Smooth muscle cell (in vitro differentiated cells): ENCODE results near the gene SHISA4. TPM values are rescaled to one million over a fixed set of nuclear protein-coding genes. Genes with fewer than 3 reads are reported as not detected.
A peak's percentile ranks its signal among the peaks of the same experiment; 100 is the strongest.

ENCODE experiments used
- DNase-seq: peaks from one replicate; lab custom pipeline; 2025; ENCODE audit not compliant: unreplicated experiment; lab: John Stamatoyannopoulos, UW
- H2AFZ ChIP-seq: fragments of 200-600 bp; sonication (generic); 2 replicates; pipeline ENCODE4 v1.6.0; 2016; ENCODE audit warnings: antibody characterized with exemption, low read depth, mild to moderate bottlenecking
- H3F3A ChIP-seq: fragments of 200-600 bp; sonication (generic); 2 replicates; pipeline ENCODE4 v1.6.0; 2017; ENCODE audit warnings: antibody characterized with exemption, low read depth
- H3K27ac ChIP-seq: fragments of 200-600 bp; sonication (generic); 2 replicates; pipeline ENCODE4 v1.5.1; 2016; ENCODE audit warnings: low read depth, mild to moderate bottlenecking
- H3K27me3 ChIP-seq: fragments of 200-600 bp; sonication (generic); 2 replicates; pipeline ENCODE4 v1.6.1; 2016; ENCODE audit warnings: low read depth, mild to moderate bottlenecking
- H3K36me3 ChIP-seq: fragments of 200-600 bp; sonication (generic); 2 replicates; pipeline ENCODE4 v1.5.1; 2016; ENCODE audit warnings: low read depth
- H3K4me1 ChIP-seq: fragments of 200-600 bp; sonication (generic); 2 replicates; pipeline ENCODE4 v1.5.1; 2016; ENCODE audit warnings: low read depth
- H3K4me2 ChIP-seq: fragments of 200-600 bp; sonication (generic); 2 replicates; pipeline ENCODE4 v1.6.0; 2016; ENCODE audit warnings: mild to moderate bottlenecking
- H3K4me3 ChIP-seq: fragments of 200-600 bp; sonication (generic); 2 replicates; pipeline ENCODE4 v1.5.1; 2016; ENCODE audit warnings: mild to moderate bottlenecking
- H3K79me2 ChIP-seq: fragments of 200-600 bp; sonication (generic); 2 replicates; pipeline ENCODE4 v1.6.0; 2016; ENCODE audit warnings: low read depth, mild to moderate bottlenecking
- H3K9ac ChIP-seq: fragments of 200-600 bp; sonication (generic); 2 replicates; pipeline ENCODE4 v1.6.0; 2016; ENCODE audit warnings: low read depth
- H3K9me3 ChIP-seq: fragments of 200-600 bp; sonication (generic); replicated peaks from 2 replicates; pipeline ENCODE4 v1.5.1; 2016; ENCODE audit warnings: low read depth
- H4K20me1 ChIP-seq: fragments of 200-600 bp; sonication (generic); 2 replicates; pipeline ENCODE4 v1.6.0; 2016; ENCODE audit warnings: low read depth
- WGBS: methylation state at CpG from one replicate; pipeline ENCODE4 v1.1.7; 2016; ENCODE audit warnings: low lambda C conversion rate; 5-methylcytosine and 5-hydroxymethylcytosine counted together
- polyA plus RNA-seq: library from polyadenylated mRNA; unstranded; fragments of >200 nt; fragmentation: Nextera tagmentation; extraction: Ambion mirVana; gene quantifications from 2 replicates; pipeline ENCODE4 v1.2.1, GENCODE V29; 2016
- total RNA-seq: library from RNA; depleted of rRNA; stranded (reverse); fragments of >200 nt; gene quantifications from 2 replicates; pipeline ENCODE4 v1.2.3, GENCODE V29; 2014
- TF ChIP-seq, protein P1 (sequence below): fragments of 200-600 bp; sonication (generic); IDR thresholded peaks from 2 replicates; pipeline ENCODE4 v1.5.1; 2017; ENCODE audit warnings: borderline replicate concordance, mild to moderate bottlenecking, antibody characterized with exemption; ENCODE audit not compliant: insufficient read depth, poor library complexity, severe bottlenecking

Gene SHISA4
- total and polyA plus RNA-seq, 2 experiments from 2014 or later: 30.1 to 73.5 TPM

DNA sequence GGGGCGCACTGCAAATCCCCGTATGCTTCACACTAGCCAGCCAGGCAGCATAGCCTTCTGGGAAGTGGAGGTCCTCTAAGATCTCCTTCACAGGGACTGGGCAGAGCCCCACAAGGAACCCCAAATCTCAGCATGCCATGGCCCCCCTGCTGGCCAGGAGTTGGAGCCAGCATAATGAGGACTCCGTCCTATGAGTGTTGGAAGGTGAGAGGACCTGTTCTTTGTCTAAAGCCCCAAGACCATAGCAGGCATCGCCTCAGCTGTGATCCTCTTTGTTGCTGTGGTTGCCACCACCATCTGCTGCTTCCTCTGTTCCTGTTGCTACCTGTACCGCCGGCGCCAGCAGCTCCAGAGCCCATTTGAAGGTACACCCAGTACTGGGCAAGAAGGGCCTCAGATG lies 1.5 kb downstream of the SHISA4 start:
- Histone ChIP-seq H3K36me3 (no peaks in the 10 kb centered on the region), H4K20me1 (no peaks in the 10 kb centered on the region), H2AFZ (no peak overlapping the region), H3K27ac (no peak overlapping the region), H3K27me3 (no peaks in the 10 kb centered on the region), H3K4me1 (peaks cover 8% of the 10 kb centered on the region), H3K4me2 (peak overlapping the region; percentile 98), H3K79me2 (no peaks in the 10 kb centered on the region), H3F3A (no peaks in the 10 kb centered on the region), H3K9ac (no peak overlapping the region), H3K4me3 (no peak overlapping the region), H3K9me3 (no peaks in the 10 kb centered on the region)
- TF ChIP-seq, protein P1, sequence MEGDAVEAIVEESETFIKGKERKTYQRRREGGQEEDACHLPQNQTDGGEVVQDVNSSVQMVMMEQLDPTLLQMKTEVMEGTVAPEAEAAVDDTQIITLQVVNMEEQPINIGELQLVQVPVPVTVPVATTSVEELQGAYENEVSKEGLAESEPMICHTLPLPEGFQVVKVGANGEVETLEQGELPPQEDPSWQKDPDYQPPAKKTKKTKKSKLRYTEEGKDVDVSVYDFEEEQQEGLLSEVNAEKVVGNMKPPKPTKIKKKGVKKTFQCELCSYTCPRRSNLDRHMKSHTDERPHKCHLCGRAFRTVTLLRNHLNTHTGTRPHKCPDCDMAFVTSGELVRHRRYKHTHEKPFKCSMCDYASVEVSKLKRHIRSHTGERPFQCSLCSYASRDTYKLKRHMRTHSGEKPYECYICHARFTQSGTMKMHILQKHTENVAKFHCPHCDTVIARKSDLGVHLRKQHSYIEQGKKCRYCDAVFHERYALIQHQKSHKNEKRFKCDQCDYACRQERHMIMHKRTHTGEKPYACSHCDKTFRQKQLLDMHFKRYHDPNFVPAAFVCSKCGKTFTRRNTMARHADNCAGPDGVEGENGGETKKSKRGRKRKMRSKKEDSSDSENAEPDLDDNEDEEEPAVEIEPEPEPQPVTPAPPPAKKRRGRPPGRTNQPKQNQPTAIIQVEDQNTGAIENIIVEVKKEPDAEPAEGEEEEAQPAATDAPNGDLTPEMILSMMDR: no peak
- 96% methylated on average over 7 of the region's 7 CpGs for WGBS
- DNase-seq: no peak

DNA sequence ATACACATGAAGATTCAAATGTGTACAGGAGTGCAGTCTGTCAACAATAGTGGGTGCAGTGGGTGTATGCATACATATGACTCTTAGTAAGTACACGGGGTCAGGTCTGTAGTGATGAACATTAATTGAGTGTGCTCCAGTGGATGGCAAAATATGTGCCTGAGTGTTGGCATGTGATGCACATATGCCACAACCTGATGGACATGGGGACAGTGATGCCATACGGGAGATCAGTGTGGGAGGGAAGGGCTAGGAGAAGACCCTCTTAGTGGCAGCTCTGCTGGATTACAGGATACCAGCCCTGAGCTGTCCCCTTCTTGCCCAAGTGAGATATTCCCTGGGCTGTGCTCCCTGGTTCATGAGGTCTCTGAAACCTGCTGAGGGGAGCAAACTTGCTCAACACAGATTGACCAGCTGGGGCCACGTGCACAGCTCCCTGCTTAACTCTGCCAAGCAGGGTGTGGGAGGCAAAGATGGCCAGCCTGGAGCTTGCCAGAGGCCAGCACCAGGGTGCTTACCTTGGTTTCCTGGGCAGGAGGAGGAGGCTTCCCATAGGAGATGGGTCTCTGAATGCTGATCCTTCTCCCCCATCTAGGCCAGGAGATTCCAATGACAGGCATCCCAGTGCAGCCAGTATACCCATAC lies 2.2 kb downstream of the SHISA4 start:
- H3K79me2 ChIP-seq: no peaks in the 10 kb centered on the region
- TF ChIP-seq, protein P1: no peak
- no peak overlapping the region for H3K4me3 ChIP-seq
- no peaks in the 10 kb centered on the region for H3K27me3 ChIP-seq
- H3K9ac ChIP-seq: no peak overlapping the region
- no peaks in the 10 kb centered on the region for H4K20me1 ChIP-seq
- H3F3A ChIP-seq: no peaks in the 10 kb centered on the region
- no peak for DNase-seq
- no peaks in the 10 kb centered on the region for H3K9me3 ChIP-seq
- no peak overlapping the region for H3K27ac ChIP-seq
- no peak overlapping the region for H3K4me2 ChIP-seq
- 87% methylated on average over 3 of the region's 3 CpGs for WGBS
- H3K36me3 ChIP-seq: no peaks in the 10 kb centered on the region
- H3K4me1 ChIP-seq: peaks cover 8% of the 10 kb centered on the region
- H2AFZ ChIP-seq: no peak overlapping the region

DNA sequence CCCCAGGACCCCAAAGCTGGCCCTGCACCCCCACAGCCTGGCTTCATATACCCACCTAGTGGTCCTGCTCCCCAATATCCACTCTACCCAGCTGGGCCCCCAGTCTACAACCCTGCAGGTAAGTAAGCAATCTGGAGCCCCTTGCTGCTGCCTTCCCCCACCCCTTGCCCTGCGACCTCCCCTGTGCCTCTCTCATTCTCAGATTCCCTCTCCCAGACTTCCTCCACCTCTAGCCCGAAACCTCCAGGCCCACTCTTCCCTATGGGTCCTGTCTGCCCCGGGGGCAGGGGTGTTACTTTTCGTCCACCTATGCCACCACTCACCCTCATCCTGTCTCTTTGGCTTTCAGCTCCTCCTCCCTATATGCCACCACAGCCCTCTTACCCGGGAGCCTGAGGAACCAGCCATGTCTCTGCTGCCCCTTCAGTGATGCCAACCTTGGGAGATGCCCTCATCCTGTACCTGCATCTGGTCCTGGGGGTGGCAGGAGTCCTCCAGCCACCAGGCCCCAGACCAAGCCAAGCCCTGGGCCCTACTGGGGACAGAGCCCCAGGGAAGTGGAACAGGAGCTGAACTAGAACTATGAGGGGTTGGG lies 2.9 kb downstream of the SHISA4 start:
- peaks cover 8% of the 10 kb centered on the region for H3K4me1 ChIP-seq
- no peaks in the 10 kb centered on the region for H3K79me2 ChIP-seq
- DNase-seq: no peak
- TF ChIP-seq, protein P1: no peak
- H3K4me2 ChIP-seq: no peak overlapping the region
- no peaks in the 10 kb centered on the region for H3F3A ChIP-seq
- H3K36me3 ChIP-seq: no peaks in the 10 kb centered on the region
- no peaks in the 10 kb centered on the region for H4K20me1 ChIP-seq
- H3K9me3 ChIP-seq: no peaks in the 10 kb centered on the region
- 93% methylated on average over 5 of the region's 5 CpGs for WGBS
- no peak overlapping the region for H3K9ac ChIP-seq
- no peak overlapping the region for H3K4me3 ChIP-seq
- no peaks in the 10 kb centered on the region for H3K27me3 ChIP-seq
- H3K27ac ChIP-seq: no peak overlapping the region
- H2AFZ ChIP-seq: no peak overlapping the region

DNA sequence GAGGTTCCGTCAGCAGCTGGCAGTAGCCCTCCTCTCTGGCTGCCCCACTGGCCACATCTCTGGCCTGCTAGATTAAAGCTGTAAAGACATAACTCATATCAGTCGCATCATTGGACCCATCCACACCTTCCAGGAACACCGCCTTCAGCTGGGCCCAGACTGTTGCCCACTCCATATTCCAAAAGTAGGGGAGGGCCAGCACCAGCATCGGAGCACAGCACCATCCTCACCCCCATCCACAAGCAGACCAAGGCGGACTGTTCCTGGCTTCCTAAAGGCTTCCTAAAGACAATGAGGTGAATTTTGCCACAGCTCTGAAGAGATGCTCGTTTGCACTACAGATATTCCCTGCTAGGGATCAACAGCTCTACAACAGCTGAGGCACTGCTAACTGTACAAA lies 3.5 kb downstream of the SHISA4 start:
- TF ChIP-seq, protein P1: no peak
- peaks cover 8% of the 10 kb centered on the region for H3K4me1 ChIP-seq
- H3K79me2 ChIP-seq: no peaks in the 10 kb centered on the region
- H3K9me3 ChIP-seq: no peaks in the 10 kb centered on the region
- no peak overlapping the region for H3K27ac ChIP-seq
- no peak overlapping the region for H3K4me3 ChIP-seq
- no peak overlapping the region for H3K9ac ChIP-seq
- DNase-seq: no peak
- no peaks in the 10 kb centered on the region for H3K36me3 ChIP-seq
- 96% methylated on average over 6 of the region's 6 CpGs for WGBS
- H3F3A ChIP-seq: no peaks in the 10 kb centered on the region
- no peak overlapping the region for H2AFZ ChIP-seq
- no peak overlapping the region for H3K4me2 ChIP-seq
- H4K20me1 ChIP-seq: no peaks in the 10 kb centered on the region
- no peaks in the 10 kb centered on the region for H3K27me3 ChIP-seq
